Pulmonary artery endothelial cell (primary cell): ENCODE results near the gene CCNL2. TPM values are rescaled to one million over a fixed set of nuclear protein-coding genes. Genes with fewer than 3 reads are reported as not detected.

Experiments used
- DNase-seq: peaks from one replicate; pipeline ENCODE4 v3.0.0-alpha.2; 2011; ENCODE audit warnings: low read depth, low spot score
- total RNA-seq: library from RNA; depleted of rRNA; stranded (reverse); fragments of >200 nt; gene quantifications from 2 replicates; pipeline ENCODE4 v1.2.3, GENCODE V29; 2014

CCNL2 gene
- total RNA-seq, 1 donor from 2014 or later, result 105 TPM

DNA sequence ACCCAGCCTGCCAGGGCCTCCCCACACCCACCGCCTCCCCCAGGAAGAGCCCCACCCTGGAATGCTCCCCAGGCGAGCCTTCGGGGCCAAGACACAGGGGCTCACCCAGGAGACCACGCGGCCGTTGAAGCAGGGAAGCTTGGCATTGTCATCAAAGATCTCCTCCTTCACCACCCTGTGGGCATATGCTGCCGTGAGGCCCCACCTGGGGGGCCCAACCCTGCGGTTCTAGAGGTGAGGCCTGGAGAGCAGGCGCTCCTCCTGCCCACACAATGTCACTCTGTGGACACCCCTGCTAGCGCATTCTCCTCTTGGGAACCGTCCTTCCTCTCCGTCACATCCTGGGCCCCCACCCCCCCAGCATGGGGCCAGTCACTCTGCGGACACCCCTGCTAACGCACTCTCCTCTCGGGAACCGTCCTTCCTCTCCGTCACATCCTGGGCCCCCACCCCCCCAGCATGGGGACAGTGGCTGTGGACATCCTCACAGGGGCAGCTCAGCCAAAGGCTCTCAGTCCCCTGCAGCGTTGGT is 56.5 kb downstream of the CCNL2 start:
- DNase-seq, result no peak

DNA sequence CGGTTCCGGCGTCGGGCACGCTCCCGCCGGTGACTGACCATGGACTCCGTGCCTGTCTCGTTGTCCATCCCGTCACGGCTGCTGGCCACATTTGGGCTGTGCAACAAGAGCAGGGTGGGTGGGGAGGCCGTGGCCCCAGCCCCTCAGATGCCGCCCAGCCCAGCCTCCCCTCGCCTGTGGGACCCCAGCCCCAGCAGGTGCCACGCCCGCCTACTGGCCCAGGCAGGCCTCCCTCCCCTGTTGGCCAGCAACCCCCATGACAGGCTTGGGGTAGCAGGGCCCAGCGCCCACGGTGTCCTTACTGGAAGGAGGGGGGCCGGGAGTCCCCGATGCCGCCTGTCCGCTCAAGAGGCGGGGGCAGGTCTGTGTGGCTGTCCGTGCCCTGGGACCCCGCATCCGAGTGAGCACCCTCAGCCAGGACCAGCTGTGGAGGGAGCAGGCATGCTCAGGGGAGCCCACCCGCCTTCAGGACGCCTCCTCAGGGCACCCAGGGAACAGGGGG is 57.0 kb downstream of the CCNL2 start:
- no peak for DNase-seq

DNA sequence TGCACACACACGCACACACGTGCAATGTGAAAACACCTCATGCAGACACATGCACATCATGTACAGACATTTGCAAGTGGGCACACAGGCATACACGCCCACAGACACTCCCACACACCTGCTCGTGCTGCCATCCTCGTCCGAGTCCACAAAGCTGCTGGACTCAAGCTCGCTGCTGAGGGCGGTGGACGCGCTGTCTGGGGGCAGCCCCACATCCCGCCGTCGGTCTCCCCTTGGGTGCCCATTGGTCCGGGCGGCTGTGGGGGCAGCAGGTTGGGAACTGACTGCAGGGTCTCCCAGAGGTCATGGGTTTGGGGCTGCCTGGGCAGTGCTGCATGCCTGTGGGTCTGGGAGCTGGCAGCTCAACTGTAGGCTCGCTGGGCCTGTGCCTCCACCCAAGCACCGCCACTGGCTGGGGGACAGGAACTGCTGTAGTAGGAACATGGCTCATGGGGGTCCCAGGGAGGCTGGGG is 57.5 kb downstream of the CCNL2 start:
- DNase-seq, result no peak

DNA sequence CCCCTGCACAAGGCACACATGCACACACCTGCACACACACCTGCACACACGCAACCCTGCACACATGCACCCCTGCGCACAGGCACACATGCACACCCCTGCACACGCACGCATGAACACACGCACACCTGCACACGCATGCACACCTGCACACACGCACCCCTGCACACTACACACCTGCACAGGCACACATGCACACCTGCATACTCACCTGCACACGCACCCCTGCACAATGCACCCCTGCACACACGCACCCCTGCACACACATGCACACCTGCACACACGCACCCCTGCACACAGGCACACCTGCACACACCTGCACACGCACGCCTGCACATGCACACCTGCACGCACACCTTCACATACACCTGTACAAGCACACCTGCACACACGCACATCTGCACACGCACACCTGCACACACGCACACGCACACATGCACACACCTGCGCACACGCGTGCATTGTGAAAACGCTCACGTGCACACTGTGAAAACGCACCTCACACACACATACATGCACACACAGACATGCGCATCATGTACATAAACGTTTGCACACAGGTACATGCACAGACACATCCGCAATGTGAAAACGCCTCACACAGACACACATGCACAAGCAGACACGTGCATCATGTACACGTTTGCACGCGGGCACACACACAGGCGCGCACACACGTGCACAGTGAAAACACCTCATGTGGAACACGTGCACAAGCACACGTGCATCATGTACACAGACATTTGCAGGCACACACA is 58.2 kb downstream of the CCNL2 start:
- DNase-seq, result no peak

DNA sequence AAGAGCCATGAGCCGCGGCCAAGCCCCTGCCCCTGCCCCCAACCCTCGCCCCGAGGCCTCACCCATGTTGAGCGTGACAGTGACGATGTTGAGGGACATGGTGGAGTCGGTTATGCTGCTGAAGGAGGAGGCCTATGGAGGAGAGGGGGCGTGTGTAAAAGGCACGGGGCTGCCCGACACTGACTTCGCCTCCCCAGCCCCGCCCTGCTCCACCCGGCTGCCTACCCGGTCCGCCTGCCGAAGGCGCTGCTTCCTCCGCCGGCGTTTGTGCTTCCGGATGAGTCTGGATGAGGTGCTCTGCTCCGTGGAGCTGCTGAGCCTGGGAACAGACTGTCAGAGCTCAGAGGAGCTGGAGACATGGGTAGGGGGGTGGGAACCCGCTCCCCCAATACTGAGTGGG is 59.0 kb downstream of the CCNL2 start:
- no peak for DNase-seq

DNA sequence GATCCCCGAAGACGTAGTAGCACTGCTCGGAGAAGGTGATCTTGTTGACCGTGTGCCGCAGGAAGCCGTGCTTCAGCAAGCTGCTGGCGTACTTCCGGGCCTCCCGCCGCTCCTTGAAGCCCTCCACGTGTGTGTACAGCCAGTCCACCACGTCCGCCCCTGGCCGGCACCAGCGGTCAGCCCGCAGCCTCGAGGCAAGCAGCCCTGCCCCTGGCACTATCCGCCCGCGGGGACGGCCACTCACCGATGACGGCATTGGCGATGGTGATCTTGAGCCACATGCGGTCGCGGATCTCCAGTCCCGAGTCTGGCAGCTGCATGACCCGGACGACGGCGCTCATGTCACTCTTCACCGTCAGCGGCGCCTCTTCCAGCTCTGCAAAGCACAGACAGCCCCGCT is 60.9 kb downstream of the CCNL2 start:
- no peak for DNase-seq

DNA sequence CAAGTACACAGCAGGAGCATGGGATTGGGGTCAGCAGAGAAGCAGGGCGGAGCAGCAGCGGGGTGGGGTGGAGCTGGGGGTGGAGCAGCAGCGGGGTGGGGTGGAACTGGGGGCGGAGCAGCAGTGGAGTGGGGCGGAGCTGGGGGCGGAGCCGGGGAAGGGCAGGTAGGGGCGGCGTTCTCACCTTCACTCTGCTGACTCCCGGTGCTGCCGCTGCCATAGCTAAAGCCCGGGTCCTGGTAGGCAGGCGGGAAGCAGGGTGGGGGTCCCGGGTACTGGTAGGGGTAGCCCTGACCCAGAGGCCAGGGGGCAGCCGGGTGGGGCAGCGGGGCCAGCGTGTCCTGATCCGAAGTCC is 61.4 kb downstream of the CCNL2 start:
- no peak for DNase-seq

DNA sequence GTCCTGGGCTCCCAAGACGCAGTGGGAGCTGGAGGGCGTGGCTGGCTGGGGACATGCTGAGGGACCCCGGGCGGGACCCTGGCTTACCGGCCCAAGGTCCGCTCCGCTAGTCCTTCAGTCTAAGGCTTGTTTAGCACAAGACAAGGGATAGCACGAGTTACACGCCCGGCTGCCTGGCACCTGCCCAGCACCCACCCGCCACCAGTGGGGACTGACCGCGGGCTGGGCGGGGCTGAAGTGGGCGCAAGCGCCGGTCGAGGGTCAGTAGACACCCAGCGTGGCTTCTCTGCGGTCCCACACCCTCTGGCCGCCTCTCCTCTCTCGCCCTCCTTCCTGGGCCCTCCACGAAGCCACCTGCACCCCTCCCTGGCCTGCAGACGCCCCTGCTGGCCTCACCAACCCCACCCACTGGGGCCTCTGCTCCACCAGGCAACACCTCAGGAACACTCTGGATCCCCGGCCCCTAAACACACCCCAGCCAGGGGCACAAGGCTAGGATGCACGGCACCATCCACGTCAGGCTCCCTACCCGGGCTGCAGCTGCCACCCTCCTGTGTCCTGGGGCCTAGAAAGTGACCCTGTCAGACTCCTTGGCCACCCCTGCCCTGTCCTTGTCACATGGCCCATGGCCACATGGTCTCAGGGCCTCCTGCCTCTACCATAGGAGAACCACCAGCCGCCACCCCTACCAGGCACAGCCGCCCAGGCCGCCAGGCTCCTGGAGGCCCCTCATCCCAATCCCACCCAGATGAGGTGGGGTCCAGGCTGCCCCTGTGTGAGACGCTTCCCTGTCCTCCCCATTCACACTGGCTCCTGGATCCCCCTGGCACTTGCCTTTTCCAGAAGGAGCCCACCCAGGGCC is 62.0 kb downstream of the CCNL2 start:
- no peak for DNase-seq

DNA sequence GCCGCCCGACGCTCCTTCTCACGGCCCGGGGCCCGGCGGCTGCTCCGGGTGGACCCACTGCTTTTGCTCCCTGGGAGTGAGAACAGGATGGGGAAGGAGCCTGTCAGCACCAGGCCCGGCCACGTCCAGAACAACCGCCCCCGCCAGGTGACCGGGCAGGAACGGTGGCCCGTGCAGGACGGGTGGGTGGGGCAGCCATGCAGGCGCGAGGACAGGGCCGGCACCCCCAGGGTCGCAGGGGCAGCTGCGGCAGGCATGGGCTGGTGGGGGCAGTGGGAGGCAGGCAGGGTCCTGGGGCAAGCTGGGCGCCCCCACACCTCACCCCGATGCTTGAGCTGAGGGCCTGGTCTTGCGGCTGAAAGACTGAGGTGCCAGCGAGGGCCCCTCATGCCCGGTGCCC is 62.7 kb downstream of the CCNL2 start:
- no peak for DNase-seq

DNA sequence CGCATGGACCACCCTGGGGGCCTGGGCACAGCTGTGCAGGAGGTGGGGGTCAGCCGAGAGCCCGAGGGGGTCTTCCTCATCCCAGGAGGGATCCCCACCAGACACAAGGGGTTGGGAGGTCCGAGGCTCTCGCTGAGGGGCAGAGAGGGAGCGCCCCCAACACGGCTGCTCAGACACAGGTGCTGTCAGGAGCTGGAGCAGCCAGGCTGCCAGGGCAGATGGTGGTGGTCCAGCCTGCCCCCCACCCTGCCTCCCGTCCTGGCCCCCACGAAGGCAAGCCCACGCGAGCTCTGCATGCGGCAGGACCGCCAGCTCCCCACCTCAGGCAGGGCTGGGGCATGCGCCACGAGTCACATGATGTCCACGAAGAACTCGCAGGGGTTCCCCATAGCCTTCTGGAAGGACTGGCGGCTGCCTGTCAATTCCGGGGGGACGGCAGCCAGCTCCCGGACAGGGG is 63.3 kb downstream of the CCNL2 start:
- DNase-seq, result no peak

Other genes with a start within 250 kb of the CCNL2 start
- not detected in 2 replicates for gene TTLL10, start 225.5 kb downstream of the CCNL2 start, total RNA-seq
- gene TNFRSF18, start 192.7 kb downstream of the CCNL2 start, total RNA-seq, result 0.18 TPM in 1 of 2 replicates, not detected in the other
- 0.79 and 1.2 TPM in 2 replicates for gene TNFRSF4, start 185.2 kb downstream of the CCNL2 start, total RNA-seq
- gene SDF4, start 167.3 kb downstream of the CCNL2 start, total RNA-seq, result 116 TPM in 2 replicates
- gene B3GALT6, start 167.1 kb downstream of the CCNL2 start, total RNA-seq, result 28.9 and 31.5 TPM in 2 replicates
- 0.33 TPM in 1 of 2 replicates, not detected in the other for gene C1QTNF12, start 152.6 kb downstream of the CCNL2 start, total RNA-seq
- 47.9 and 63.2 TPM in 2 replicates for gene UBE2J2, start 125.5 kb downstream of the CCNL2 start, total RNA-seq
- 0.33 and 0.46 TPM in 2 replicates for gene SCNN1D, start 118.9 kb downstream of the CCNL2 start, total RNA-seq
- gene ACAP3, start 91.4 kb downstream of the CCNL2 start, total RNA-seq, result 16.2 and 17.4 TPM in 2 replicates
- 18.1 and 19.9 TPM in 2 replicates for gene PUSL1, start 90.7 kb downstream of the CCNL2 start, total RNA-seq
- gene INTS11, start 74.7 kb downstream of the CCNL2 start, total RNA-seq, result 72.4 and 76.0 TPM in 2 replicates
- 12.3 and 14.0 TPM in 2 replicates for gene CPTP, start 74.5 kb downstream of the CCNL2 start, total RNA-seq
- gene TAS1R3, start 68.1 kb downstream of the CCNL2 start, total RNA-seq, result 0.13 and 0.25 TPM in 2 replicates
- gene DVL1, start 49.9 kb downstream of the CCNL2 start, total RNA-seq, result 57.5 and 60.5 TPM in 2 replicates
- gene MXRA8, start 40.8 kb downstream of the CCNL2 start, total RNA-seq, result 0.99 and 2.2 TPM in 2 replicates
- 115 and 129 TPM in 2 replicates for gene AURKAIP1, start 24.1 kb downstream of the CCNL2 start, total RNA-seq
- gene MRPL20, start 8.0 kb upstream of the CCNL2 start, total RNA-seq, result 116 and 132 TPM in 2 replicates
- 0.07 and 0.14 TPM in 2 replicates for gene ANKRD65, start 21.9 kb upstream of the CCNL2 start, total RNA-seq
- 1.6 and 1.7 TPM in 2 replicates for gene VWA1, start 36.4 kb upstream of the CCNL2 start, total RNA-seq
- 0.20 TPM in 1 of 2 replicates, not detected in the other for gene ATAD3C, start 50.4 kb upstream of the CCNL2 start, total RNA-seq
- gene ATAD3B, start 72.4 kb upstream of the CCNL2 start, total RNA-seq, result 23.6 and 32.2 TPM in 2 replicates
- gene ATAD3A, start 112.8 kb upstream of the CCNL2 start, total RNA-seq, result 64.1 and 64.7 TPM in 2 replicates
- gene TMEM240, start 141.3 kb upstream of the CCNL2 start, total RNA-seq, result 2.2 and 3.0 TPM in 2 replicates
- 75.0 and 92.4 TPM in 2 replicates for gene SSU72, start 175.5 kb upstream of the CCNL2 start, total RNA-seq
- gene FNDC10, start 200.8 kb upstream of the CCNL2 start, total RNA-seq, result 0.14 and 0.33 TPM in 2 replicates
- 30.7 and 43.6 TPM in 2 replicates for gene MIB2, start 216.2 kb upstream of the CCNL2 start, total RNA-seq
- 0.33 TPM in 1 of 2 replicates, not detected in the other for gene MMP23B, start 232.8 kb upstream of the CCNL2 start, total RNA-seq